GDM1 (cell line): ENCODE data around the gene FGFR4.

Source experiments
- DNase-seq: peaks from one replicate; lab custom pipeline; 2025; lab: John Stamatoyannopoulos, UW

FGFR4 gene

GRCh38 chr5:177103523-177104253 is 17.0 kb downstream of the FGFR4 start:
- no peak for DNase-seq

DNA sequence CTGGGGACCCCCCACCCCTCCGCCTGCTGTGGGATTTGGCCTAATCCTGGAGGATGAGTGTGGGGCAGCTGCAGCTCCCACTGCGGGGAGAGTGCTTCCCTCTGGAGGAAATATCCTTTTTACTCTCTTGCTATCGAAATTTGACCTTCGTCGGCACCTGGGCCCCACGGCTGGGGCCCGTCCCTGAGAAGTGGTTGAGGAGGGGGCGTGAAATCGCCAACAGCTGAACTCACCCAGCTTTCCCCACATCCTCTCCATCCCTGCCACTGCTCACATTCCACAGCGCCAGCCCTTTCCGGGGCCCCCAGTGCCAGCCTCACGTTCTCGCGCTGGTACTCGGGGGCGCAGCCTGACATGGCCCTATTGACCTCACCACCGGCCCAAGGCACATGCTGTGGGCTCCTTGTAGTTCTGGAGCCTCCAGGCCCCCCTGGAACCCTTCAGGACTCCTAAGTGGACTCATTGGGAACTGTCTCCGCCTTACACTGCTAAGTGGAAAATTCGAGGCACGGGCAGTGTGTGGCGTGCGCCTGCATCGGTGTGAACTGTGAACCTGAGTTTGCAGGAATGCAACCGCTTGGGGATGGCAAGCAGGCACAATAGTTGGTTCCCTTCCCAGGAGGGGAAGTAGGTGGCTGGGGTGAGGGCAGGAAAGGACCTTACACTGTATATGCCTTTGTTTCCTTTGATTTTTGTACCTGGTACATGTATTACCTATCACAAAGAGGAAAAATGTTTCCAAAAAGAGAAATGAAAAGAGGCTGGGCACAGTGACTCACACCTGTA is 19.2 kb downstream of the FGFR4 start:
- no peak for DNase-seq

- no peak for DNase-seq
These were observed 20.4 kb downstream of the FGFR4 start for GRCh38 chr5:177107159-177107558.

GRCh38 chr5:177109810-177110209 is 23.1 kb downstream of the FGFR4 start:
- DNase-seq, result no peak

- DNase-seq, result peak; percentile 16
These were observed 25.1 kb downstream of the FGFR4 start for GRCh38 chr5:177111720-177112394.

DNA sequence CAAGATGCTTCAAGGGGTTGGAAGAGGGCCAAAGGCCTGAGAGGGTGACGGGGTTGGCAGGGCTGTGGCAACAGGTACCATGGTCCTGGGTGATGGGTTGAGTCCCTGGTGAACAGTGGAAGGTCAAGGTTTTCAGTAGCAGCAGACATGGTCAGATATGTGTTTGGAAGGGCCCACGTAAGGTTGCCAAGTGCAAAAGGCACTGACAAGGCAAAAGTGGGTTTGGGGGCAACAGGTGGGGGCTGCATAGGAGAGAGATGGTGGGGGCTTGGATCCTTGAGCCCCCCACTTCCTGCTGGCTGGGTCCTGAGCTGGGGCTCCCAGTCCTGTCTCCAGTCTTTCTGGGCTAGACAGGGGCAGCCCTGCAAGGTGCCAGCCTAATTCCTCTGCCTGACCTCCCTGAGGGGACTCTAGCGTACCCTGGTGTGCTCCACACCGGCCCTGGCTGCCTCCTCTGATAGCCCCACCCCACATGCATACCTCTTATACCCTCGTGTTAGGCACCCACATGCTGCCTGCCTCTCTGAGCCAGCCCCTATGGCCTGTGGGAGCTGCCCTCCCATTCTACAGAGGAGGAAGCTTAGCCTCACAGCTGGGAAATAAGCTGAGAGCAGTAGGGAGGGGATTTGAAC is 26.0 kb downstream of the FGFR4 start:
- no peak for DNase-seq

DNA sequence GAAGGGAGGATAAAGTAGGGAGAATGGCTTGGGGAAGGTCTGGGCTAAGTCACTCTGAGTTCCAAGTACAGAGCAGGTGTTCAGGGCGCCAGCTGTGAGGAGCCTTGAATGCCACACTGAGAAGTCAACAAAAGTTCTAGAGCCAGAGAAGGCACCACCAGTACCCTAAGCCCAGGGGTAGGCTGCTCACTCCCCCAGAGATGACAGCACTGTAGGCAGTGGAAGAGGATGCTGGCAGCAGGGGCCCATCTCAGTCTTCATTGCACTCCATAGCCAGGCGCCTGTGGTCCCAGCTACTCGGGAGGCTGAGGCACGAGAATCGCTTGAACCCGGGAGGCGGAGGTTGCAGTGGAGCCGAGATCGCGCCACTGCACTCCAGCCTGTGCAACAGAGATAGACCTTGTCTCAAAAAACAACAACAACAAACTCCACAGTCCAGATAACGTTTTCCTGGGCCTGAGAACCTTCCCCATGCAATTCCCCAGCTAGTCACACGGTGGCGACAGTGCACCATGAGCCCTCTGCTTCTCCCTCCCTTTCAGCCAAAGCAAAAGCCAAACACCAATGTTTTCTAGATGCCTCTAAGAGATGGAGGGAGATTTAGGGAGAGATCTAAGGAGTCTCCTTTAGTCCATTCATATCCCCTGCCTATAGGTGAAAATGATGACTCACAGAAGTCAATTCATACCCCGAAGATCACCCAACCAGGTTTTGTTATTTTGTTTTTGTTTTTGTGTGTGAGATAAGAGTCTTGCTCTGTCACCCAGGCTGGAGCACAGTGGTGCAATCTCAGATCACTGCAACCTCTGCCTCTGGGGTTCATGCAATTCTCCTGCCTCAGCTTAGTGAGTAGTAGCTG is 27.1 kb downstream of the FGFR4 start:
- DNase-seq, result peak; percentile 55

DNA sequence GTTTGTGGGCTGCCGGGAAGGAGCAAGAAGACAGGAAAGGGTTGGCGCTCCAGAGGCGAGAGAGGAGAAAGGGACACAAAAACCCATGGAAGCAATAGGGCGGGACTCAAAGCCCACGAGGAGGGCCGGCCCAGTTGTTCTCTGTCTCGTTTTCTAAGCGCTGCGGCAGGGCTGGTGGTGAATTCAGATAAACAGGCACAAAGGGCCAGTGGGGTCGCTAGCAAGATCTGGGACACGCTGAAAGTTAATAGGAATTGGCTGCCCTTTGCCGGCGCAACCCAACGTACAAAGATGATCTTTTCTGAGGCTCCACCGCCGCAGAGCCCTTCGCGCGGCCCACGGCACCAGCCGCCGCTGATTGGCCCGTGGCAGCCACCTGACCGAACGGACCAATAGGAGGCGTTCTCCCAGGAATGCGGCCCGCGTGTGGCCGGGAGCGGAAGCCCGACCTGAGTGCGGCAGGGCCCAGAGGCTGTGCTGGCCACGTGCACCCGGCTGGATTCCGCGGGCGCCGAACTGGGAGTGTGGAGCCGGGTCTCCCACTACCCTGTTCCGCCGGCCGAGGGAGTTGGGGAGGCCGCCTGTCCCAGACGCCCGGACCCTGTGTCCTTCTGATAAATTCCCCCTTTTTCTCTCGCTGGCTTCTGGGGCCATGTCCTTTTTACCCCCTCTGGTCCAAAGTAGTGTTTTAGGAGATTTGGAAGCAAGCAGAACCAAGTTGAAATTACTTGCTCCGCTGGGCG is 30.1 kb downstream of the FGFR4 start:
- DNase-seq, result no peak

GRCh38 chr5:177117441-177118045 is 30.8 kb downstream of the FGFR4 start:
- no peak for DNase-seq

GRCh38 chr5:177122566-177122965 is 35.9 kb downstream of the FGFR4 start:
- DNase-seq, result no peak

DNA sequence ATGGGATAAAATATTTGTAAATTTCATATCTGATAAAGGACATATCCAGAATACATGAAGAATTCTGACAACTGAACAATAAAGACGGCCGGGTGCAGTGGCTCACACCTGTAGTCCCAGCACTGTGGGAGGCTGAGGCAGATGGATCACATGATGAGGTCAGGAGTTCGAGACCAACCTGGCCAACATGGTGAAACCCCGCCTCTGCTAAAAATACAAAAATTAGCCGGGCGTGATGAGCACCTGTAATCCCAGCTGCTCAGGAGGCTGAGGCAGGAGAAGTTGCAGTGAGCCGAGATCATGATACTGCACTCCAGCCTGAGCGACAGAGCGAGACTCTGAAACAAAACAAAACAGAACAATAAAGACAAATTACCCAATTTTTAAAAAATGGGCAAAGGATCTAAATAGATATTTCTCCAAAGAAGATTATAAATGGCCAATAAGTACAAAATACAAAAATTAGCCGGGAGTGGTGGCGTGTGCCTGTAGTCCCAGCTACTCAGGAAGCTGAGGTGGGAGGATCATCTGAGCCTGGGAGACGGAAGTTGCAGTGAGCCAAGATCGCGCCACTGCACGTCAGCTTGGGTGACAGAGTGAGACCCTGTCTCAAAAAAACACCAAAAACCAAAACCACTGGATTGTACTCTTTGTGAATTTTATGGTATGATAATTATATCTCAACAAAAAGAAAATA is 37.2 kb downstream of the FGFR4 start:
- DNase-seq, result no peak

DNA sequence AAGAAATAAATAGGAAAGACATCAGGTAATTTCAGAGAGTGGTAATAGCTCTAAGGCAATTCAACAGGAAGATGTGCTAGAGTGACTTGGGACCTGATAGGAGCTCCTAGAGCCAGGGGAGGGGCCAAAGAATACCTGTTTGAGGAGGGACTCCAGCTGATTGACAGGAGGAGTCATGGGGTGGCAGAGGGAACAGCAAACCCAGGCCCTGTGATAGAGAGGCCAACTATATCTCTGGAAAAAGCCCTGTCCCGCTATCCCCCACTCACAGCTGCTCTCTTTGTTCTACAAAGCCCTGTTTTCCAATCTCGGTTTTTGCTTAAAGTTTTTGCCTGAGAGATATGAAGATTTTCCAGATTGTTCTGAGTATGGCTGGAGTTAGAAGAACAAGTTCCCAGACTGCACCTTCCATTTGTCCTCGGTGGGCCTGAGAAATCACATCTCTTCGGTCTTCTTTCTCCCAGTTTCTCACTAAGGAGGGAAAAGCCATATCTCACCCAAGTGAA is 37.8 kb downstream of the FGFR4 start:
- no peak for DNase-seq

DNA sequence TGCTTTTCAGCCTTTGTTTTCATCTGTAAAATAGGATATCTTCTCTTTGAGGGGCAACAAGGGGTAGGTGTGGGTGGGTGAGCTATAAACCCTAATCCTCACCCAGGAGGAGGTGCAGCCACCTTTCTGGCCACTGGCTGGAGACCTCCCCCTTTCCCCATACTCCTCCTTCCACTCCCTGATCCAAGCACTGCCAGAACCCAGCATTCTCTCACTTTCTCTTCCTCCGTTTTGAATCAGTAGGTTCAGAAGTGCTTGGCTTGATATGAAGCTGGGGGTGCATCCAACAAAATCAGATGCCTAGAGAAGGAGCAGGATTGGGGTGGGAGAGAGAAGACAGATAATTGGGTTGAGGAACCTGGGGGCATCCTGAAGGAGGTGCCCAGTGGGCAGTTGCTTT is 40.1 kb downstream of the FGFR4 start:
- no peak for DNase-seq

- no peak for DNase-seq
These were observed 41.9 kb downstream of the FGFR4 start for GRCh38 chr5:177128551-177128981.

GRCh38 chr5:177130211-177131018 is 43.7 kb downstream of the FGFR4 start:
- DNase-seq, result no peak

- DNase-seq, result no peak
These were observed 44.3 kb downstream of the FGFR4 start for GRCh38 chr5:177131019-177131320.

DNA sequence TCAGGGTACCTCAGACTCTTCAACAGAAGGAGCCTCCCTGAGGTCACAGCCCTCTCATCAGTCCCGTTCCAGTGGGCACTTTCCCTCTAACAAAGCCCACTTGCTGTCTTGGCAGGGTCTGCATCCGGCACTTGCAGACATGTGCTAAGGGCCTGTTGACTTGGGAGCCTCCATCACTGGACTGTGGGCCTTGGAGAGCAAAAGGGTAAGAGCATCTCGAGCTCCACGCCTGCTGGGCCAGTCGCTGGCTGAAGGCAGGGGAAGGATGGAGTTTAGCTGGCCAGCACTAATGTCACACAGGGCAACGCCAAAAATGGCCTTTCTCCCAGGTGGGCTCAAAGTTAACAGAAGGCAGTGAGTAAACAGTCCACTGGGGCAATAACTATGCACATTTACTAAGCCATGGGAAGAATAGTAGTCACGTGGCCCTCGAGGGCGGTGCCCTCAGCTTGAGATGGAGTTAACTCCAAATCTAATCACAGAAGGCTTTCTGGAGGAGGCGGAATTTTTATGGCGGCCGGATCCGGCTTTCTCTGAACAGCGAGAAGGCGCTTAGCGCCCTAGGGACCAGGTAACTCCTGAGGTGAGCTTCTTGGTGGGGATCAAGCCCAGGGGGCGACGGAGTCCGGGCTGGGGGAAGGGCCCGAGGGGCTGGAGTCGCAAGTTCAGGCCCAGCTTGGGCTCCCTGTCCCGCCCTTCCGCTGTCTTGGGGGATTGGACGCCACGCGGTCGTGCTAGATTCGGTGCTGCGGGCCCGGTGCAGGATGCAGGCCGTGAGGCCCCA is 44.8 kb downstream of the FGFR4 start:
- DNase-seq, result no peak
